Medulla oblongata (tissue), 1 donor: Measurements from ENCODE around the gene H2BW1.
"Not testable (repeated sequence)": the region's sequence is repeated elsewhere in the genome, so short reads cannot be mapped to it uniquely, and the experiment has no call there.

Source experiments
- DNase-seq: peaks from one replicate; pipeline ENCODE4 v3.0.0-alpha.2; 2015; ENCODE audit errors: extremely low spot score

H2BW1 gene

GRCh38 chrX:104013606-104014005, at the start of gene H2BW1:
TSS of gene H2BW1 (minus strand) at chrX:104013708. CDS start at chrX:104013576, 132 bp downstream.
- DNase-seq = no peak

DNA sequence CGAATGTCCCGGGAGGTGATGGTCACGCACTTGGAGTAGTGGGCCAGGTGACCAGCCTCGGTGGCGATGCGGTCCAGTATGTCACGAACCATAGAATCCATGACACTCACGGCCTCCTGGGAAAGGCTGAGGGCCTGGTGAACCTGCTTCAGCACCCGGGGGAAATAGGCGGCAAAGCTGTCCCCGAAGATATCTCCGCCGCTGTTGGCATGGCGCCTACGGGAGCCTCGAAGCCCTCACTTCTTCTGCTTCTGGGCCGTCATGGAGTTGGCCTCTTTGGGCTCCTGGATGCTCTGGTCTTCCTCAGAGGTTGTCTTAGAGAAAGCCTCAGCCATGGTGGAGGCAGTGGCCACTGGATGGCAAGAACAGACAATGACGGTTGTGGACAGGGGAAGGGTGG, 49.1 kb upstream of the H2BW1 start:
- DNase-seq = not testable (repeated sequence)

DNA sequence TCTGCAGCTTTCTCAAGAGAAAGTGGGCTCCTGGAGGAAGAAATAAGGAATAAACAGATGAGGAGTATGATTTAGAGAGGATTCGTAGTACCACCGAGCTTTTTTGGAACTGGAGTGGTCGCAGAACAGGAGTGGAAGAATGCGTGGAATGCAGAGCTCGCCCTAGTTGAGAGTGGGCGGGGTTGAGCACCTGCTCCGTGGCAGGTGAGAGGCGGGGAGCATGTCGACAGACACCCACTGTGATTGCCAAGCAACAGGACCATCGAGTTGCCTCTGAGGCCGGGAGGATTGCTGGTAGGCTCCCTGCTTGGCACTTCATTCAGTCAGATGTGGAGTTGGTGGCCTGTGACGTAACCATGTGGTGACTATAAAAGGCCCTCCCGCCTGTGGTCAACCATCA, 41.4 kb upstream of the H2BW1 start:
- not testable (repeated sequence) for DNase-seq

- DNase-seq = no peak
Observed at GRCh38 chrX:104047171-104047570, 33.7 kb upstream of the H2BW1 start.

DNA sequence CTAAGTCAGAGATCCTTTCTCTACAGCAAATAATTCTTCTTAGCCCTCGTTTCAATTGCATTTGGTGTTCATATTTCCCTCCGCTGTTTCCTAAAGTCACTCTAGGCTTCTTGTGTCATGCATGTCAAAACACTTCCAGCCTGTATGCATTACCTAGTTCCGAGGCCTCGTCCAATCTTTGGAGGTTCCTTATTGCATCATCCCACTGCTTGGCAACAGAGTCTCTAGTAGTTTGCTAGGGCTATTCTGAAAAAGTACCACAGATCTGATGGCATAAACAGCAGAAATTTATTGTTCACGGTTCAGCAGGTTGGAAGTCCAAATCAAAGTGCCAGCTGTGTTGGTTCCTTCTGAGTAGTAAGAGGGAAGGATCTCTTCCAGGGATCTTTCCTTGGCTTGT, 32.1 kb upstream of the H2BW1 start:
- no peak for DNase-seq

DNA sequence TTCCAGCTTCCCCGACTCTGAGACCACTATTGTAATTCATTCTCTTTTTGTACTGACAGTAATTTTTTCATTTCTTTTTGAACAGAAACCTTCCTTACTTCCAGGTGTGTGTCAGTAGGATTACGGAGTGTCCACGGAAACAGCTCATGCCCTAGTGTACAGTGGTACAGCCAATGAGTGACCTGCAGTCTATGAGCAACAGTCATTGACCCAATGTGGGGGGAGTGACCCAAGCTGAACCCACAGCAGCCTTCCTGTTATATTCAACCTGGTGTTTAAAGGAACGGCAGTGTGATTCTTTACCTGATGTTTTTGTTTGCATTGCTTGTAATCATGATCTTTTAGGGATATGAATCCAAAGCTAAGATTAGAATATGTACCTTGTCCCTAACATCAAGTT, 27.5 kb upstream of the H2BW1 start:
- no peak for DNase-seq

- no peak for DNase-seq
Observed at GRCh38 chrX:104039689-104040505, 26.4 kb upstream of the H2BW1 start, which contains the start of gene H2BW2. TSS of gene H2BW2 (plus strand) at chrX:104039956. CDS start at chrX:104039995, 39 bp downstream.

- no peak for DNase-seq
Observed at GRCh38 chrX:104018126-104018525, 4.6 kb upstream of the H2BW1 start.

GRCh38 chrX:104015576-104015975, 2.1 kb upstream of the H2BW1 start:
- not testable (repeated sequence) for DNase-seq

DNA sequence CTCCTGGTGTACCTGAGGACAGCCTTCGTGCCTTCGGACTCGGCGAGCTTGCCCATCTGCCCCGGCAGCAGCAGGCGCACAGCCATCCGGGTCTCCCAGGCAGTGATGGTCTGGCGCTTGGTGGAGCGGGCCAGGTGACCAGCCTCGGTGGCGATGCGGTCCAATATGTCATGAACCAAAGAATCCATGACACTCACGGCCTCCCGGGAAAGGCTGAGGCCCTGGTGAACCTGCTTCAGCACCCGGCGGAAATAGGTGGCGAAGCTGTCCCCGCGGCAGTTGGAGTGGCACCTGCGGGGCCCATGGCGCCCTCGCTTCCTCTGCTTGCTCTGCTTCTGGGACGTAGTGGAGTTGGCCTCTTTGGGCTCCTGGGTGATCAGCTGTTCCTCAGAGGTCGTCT, 350 bp downstream of the H2BW1 start:
- DNase-seq = no peak

DNA sequence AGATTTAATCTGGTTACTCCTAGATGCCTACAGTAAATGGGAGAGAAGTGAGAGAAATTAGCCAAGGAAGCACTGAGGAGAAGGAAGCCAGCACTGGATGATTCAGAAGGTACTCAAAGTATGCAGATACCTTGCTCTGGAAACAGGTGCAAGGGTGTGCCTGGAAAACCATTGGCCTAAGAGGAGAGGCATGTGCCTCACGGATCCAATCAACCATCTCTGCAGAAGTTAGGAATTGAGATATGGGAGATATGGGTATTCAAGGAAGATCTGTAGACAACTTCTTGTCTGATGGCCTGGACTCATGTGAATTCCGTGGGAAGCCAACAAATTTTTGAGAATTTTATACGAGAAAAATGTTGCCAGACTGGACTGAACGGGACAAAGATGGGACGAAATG, 4.7 kb downstream of the H2BW1 start:
- no peak for DNase-seq

DNA sequence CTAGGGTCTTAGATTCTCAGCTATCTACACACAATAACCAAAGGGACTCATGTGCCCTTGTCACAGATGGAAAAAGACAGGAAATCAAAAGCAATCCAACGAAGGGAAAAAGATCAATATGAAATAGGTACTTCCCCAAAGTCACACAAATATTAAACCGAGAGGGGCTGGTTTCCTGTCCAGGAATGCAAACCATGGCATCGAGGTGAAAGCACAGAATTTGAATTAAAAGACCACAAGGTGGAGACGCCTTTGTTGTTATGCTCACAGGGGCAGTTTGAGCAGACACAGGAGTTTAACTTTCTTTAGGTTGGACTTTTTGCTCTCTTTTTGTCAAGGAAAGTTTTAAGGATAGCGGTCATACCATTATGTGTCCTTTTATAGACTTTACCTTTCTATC, 14.3 kb downstream of the H2BW1 start:
- no peak for DNase-seq

- DNase-seq = not testable (repeated sequence)
Observed at GRCh38 chrX:103983508-103983907, 30.0 kb downstream of the H2BW1 start.

DNA sequence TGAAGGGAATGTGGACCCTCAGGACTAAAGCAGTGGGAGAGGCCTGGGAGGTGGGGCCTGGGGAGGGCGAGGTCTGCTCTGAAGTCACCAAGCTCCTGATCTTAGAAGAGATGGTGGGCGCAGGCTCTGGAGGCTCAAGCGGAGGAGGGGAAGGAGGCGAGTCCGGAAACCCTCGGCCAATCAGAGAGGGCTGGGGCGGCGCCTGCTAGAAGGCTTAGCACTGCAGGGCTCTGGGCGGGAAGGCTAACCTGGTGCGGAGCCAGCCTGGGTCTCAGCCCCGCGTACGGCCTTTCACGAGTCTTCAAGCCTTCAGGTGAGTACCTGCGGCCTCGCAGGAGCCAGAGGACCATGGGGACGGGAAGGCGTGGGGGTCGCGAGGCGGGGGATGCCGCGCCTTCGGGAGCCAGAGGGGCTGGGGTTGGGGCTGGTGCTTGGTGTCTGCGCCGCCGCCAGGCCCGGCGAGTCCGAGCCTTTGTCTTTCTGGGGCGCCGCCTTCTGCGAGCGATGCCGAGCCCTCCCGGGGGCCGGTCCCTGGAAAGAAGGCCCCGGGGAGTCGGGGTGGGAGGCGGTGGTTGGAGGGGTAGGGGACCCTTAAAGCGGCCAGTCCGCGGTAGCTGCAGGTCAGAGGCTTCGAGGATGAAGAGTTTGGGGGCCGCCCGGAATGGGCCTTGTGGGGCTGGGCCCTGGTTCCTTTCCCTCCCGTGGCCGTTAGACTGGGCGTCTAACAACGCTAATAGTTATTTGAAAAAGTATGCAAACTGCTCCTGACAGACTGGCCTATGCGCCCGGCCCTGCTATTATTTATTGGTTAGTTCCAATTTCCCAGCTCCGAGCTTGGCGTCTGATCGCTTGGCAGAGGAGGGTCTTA, 50.9 kb downstream of the H2BW1 start, which contains the start of gene TMSB15B:
TSS of gene TMSB15B (plus strand) at position 217 of the 868 bp plus-strand sequence.
- not testable (repeated sequence) for DNase-seq
